ENCODE data around the gene FARS2. TPM values are rescaled to one million over a fixed set of nuclear protein-coding genes. Genes with fewer than 3 reads are reported as not detected.

Gene FARS2
- total and polyA plus RNA-seq, 7 donors = 10.6 to 17.5 (median 14.4) TPM

DNA sequence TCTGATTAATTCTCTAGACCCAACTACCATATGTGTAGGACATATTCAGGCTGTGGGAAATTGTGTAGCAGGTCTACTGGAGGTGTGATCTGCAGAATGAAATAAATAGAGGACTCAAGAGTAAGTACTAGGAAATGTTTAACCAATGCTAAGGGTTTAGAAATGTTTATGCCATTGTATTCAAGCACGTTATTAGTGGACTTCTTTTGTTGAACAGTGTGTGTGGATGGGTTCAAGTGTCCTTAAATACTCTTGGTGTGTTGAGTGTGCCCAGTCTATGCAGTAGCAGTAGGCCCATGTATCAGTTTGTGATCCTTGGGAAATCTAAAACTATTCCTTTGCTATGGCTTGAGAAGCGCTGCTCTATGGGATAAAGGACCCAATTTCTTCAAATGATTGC is 112.1 kb downstream of the FARS2 start:
- Histone ChIP-seq H3K27ac (no peak overlapping the region), H3K27me3 (ENCODE audit: insufficient read depth in 3 of 3, low read length in 2 of 3) (no peaks in the 10 kb centered on the region), H3K36me3 (ENCODE audit: insufficient read depth in 1 of 2, low read depth in 1 of 2) (no peaks in the 10 kb centered on the region), H3K9me3 (no peaks in the 10 kb centered on the region), H3K4me1 (no peaks in the 10 kb centered on the region), H3K4me3 (no peak overlapping the region)
- TF ChIP-seq, protein P1, sequence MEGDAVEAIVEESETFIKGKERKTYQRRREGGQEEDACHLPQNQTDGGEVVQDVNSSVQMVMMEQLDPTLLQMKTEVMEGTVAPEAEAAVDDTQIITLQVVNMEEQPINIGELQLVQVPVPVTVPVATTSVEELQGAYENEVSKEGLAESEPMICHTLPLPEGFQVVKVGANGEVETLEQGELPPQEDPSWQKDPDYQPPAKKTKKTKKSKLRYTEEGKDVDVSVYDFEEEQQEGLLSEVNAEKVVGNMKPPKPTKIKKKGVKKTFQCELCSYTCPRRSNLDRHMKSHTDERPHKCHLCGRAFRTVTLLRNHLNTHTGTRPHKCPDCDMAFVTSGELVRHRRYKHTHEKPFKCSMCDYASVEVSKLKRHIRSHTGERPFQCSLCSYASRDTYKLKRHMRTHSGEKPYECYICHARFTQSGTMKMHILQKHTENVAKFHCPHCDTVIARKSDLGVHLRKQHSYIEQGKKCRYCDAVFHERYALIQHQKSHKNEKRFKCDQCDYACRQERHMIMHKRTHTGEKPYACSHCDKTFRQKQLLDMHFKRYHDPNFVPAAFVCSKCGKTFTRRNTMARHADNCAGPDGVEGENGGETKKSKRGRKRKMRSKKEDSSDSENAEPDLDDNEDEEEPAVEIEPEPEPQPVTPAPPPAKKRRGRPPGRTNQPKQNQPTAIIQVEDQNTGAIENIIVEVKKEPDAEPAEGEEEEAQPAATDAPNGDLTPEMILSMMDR (IDR thresholded peaks at IDR 0.05) = no peak
- intact Hi-C loops (cut with DNase I) = no loop called here
- WGBS, 3 donors = 92 to 99% (median 98%) methylated on average over 2 of the region's 2 CpGs
- ATAC-seq (no peak), DNase-seq (no peak)

DNA sequence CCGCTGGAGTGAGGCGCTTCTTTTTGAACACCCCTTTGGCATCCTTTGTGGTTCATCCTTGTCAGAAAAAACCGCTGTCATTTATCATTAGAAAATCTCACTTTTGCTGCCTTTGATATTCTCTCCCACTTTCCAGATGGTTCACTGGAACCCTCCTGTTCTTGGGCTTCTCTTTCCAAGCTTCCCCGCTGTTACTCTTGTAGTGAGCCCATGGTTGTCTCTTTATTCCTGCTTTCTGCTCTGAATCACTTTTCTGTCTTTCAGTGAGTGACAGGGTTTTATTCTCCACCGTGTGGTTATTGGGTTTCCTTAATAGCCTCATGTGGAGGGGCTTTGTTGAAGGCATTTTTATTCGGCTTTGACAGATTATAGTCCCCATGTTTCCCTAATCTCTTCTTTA is 117.0 kb downstream of the FARS2 start:
- H3K4me3 ChIP-seq = no peak overlapping the region
- H3K9me3 ChIP-seq = no peaks in the 10 kb centered on the region
- no peaks in the 10 kb centered on the region for H3K4me1 ChIP-seq
- H3K36me3 ChIP-seq (ENCODE audit: insufficient read depth in 1 of 2, low read depth in 1 of 2) = no peaks in the 10 kb centered on the region
- WGBS, 3 donors = 77 to 81% (median 79%) methylated on average over 6 of the region's 6 CpGs
- no peak for ATAC-seq
- intact Hi-C loops (cut with DNase I) = no loop called here
- no peak overlapping the region for H3K27ac ChIP-seq
- H3K27me3 ChIP-seq (ENCODE audit: insufficient read depth in 3 of 3, low read length in 2 of 3) = no peaks in the 10 kb centered on the region
- DNase-seq = no peak
- TF ChIP-seq, protein P1 (IDR thresholded peaks at IDR 0.05) = no peak

DNA sequence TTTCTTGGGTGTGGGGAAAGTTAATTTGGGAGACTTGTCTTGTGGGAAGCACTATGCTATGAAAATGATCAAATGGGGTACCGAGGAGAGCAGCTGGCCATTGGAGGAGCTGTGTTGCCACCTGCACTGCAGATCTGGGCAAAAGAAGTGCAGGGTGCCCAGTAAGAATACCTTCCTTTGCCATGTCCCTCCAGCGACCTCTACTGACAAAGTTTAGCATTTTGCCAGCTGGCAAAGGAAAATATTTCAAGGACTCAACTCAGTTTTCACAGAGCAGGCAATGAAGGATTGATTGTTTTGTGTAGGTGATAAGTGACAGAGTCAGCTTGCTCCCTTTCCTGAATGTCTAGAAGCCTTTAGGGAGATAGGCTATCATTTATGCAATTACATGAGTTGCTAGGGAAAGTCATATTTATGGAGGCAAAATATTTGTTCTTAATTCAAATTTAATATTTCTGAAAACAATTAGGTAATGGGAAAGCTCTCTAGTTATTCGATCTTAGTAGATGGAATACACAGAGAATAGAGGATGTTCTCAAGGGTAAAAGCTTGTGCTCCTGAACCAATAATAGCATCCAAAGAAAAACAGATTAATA is 118.4 kb downstream of the FARS2 start:
- H3K36me3 ChIP-seq (ENCODE audit: insufficient read depth in 1 of 2, low read depth in 1 of 2) = no peaks in the 10 kb centered on the region
- intact Hi-C loops (cut with DNase I) = no loop called here
- no peak overlapping the region for H3K4me3 ChIP-seq
- H3K9me3 ChIP-seq = no peaks in the 10 kb centered on the region
- H3K27ac ChIP-seq = no peak overlapping the region
- TF ChIP-seq, protein P1 (IDR thresholded peaks at IDR 0.05) = peak; percentile 26
- ATAC-seq (no peak), DNase-seq (no peak)
- no peaks in the 10 kb centered on the region for H3K4me1 ChIP-seq
- H3K27me3 ChIP-seq (ENCODE audit: insufficient read depth in 3 of 3, low read length in 2 of 3) = no peaks in the 10 kb centered on the region
- 53 to 56% (median 56%) methylated on average over 3 of the region's 3 CpGs for WGBS, 3 donors

DNA sequence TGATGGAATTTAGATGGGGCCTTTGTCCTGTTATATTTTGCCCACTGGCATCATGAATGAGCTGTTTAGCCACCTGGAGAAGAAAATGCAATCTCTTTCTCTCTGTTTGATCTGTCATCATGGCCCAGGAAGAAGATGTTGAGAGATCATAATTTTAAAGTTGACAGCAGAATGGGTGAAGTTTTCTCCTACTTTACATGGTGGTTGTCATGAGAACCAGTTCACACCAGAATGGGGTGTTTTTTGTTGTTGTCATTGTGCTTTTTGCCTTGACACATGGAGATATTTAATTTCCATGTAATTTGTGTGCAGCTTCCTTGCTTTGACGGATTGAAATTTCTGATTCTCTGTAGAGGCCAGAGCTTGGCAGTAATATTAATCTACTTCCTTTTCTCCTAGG is 122.5 kb downstream of the FARS2 start:
- Histone ChIP-seq H3K4me1 (peaks cover 2% of the 10 kb centered on the region), H3K27ac (no peak overlapping the region), H3K27me3 (ENCODE audit: insufficient read depth in 3 of 3, low read length in 2 of 3) (no peaks in the 10 kb centered on the region), H3K9me3 (no peaks in the 10 kb centered on the region), H3K36me3 (ENCODE audit: insufficient read depth in 1 of 2, low read depth in 1 of 2) (no peaks in the 10 kb centered on the region), H3K4me3 (no peak overlapping the region)
- intact Hi-C loops (cut with DNase I) = loop anchor here in 1 of 2 donors (2.0 kb wide), 1 partner anchor 67 kb away; no protein-coding TSS in a partner anchor
- TF ChIP-seq, protein P1 (IDR thresholded peaks at IDR 0.05) = no peak
- ATAC-seq (no peak), DNase-seq (no peak)
- 56 to 67% (median 59%) methylated on average over 1 of the region's 1 CpG for WGBS, 3 donors

DNA sequence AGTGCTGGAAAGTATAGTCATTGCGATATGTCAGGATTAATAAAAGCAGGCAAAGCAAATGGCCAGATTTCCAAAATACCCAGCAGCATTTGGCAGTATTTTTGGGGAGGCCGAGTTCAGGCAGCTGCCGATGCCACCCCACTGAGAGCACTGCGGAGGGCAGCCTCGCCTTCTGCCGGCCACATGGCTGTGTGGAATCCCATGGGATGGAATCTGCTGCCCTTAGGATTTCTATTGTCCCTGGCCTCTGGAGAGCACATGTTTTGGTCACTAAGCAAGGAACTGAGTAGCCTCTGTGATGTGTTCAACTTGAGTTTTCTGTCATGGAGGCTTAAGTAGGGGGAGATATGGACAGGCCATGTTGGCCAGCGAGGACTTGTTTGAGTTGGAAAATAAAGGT is 123.0 kb downstream of the FARS2 start:
- WGBS, 3 donors = 70 to 84% (median 71%) methylated on average over 7 of the region's 7 CpGs
- TF ChIP-seq, protein P1 (IDR thresholded peaks at IDR 0.05) = no peak
- ATAC-seq (no peak), DNase-seq (no peak)
- Histone ChIP-seq H3K36me3 (ENCODE audit: insufficient read depth in 1 of 2, low read depth in 1 of 2) (no peaks in the 10 kb centered on the region), H3K9me3 (no peaks in the 10 kb centered on the region), H3K27me3 (ENCODE audit: insufficient read depth in 3 of 3, low read length in 2 of 3) (no peaks in the 10 kb centered on the region), H3K4me1 (peaks cover 6% of the 10 kb centered on the region), H3K4me3 (no peak overlapping the region), H3K27ac (no peak overlapping the region)
- intact Hi-C loops (cut with DNase I) = loop anchor here in 1 of 2 donors (2.0 kb wide), 1 partner anchor 67 kb away; no protein-coding TSS in a partner anchor
